H1 (cell line): ENCODE data around the gene NPSR1. TPM values are rescaled to one million over a fixed set of nuclear protein-coding genes. Genes with fewer than 3 reads are reported as not detected.

Source experiments
- CTCF ChIA-PET: fragments of 300-600 bp; sonication (Branson Sonifier 250); formaldehyde crosslinking; loops from one replicate; lab custom pipeline; 2021; ENCODE audit not compliant: partially characterized antibody; lab: Charles Lee
- POLR2A ChIA-PET: fragments of 300-600 bp; sonication (Branson Sonifier 250); formaldehyde crosslinking; loops from one replicate; lab custom pipeline; 2021; ENCODE audit warnings: inconsistent platforms; ENCODE audit not compliant: partially characterized antibody; lab: Charles Lee
- DNase-seq, 2 experiments: peaks; one replicate each; pipeline versions ENCODE4 v3.0.0 to v3.0.0-alpha.2; 2010 to 2022; ENCODE audit warnings: low spot score in 2 of 2, low read depth in 1 of 2, mixed read lengths in 1 of 2
- FAIRE-seq: peaks from 2 replicates; lab custom pipeline; 2011; peaks lifted over from hg19 to GRCh38; lab: Jason Lieb, UNC
- H2AFZ ChIP-seq: 2 replicates; pipeline ENCODE4 v1.8.1; 2012; ENCODE audit warnings: low read length, inconsistent platforms
- H2AK5ac ChIP-seq: 2 replicates; pipeline ENCODE4 v1.6.1; 2013; ENCODE audit warnings: low read depth, low read length
- H2BK120ac ChIP-seq: replicated peaks from 2 replicates; pipeline ENCODE3; 2013; ENCODE audit warnings: low read depth, low read length, inconsistent platforms
- H2BK12ac ChIP-seq: 2 replicates; pipeline ENCODE4 v1.6.1; 2013; ENCODE audit warnings: low read depth, low read length
- H2BK15ac ChIP-seq: 2 replicates; pipeline ENCODE4 v1.6.1; 2013; ENCODE audit warnings: low read length
- H2BK20ac ChIP-seq: 2 replicates; pipeline ENCODE4 v1.6.1; 2013; ENCODE audit warnings: low read length
- H2BK5ac ChIP-seq: 2 replicates; pipeline ENCODE4 v1.6.1; 2013; ENCODE audit warnings: low read depth, low read length
- H3K14ac ChIP-seq: 2 replicates; pipeline ENCODE4 v1.6.1; 2013; ENCODE audit warnings: inconsistent platforms; ENCODE audit not compliant: insufficient read length
- H3K18ac ChIP-seq: 2 replicates; pipeline ENCODE4 v1.6.1; 2013; ENCODE audit warnings: low read length; ENCODE audit errors: extremely low read depth
- H3K23ac ChIP-seq: 2 replicates; pipeline ENCODE4 v1.6.1; 2013; ENCODE audit warnings: inconsistent platforms; ENCODE audit not compliant: insufficient read length
- H3K23me2 ChIP-seq: 2 replicates; pipeline ENCODE4 v1.6.1; 2013; ENCODE audit warnings: low read depth, low read length
- H3K27ac ChIP-seq: 2 replicates; pipeline ENCODE4 v1.6.1; 2011; ENCODE audit warnings: low read depth, low read length, inconsistent platforms
- H3K27me3 ChIP-seq, 4 experiments: replicated peaks in 1 of 4; 1 replicate in 1 of 4; 2 replicates in 3 of 4; pipeline versions ENCODE4 v1.6.1 to v1.8.1; 2011 to 2013; ENCODE audit warnings: low read length in 3 of 4, mild to moderate bottlenecking in 3 of 4, inconsistent platforms in 2 of 4, mixed read lengths in 2 of 4, moderate library complexity in 1 of 4; ENCODE audit not compliant: control insufficient read depth in 3 of 4, insufficient read depth in 3 of 4; ENCODE audit errors: extremely low read depth in 1 of 4
- H3K36me3 ChIP-seq, 4 experiments: 2 replicates each; pipeline versions ENCODE4 v1.6.1 to v1.8.1; 2011 to 2013; ENCODE audit warnings: mild to moderate bottlenecking in 4 of 4, low read length in 3 of 4, moderate library complexity in 2 of 4, control low read depth in 1 of 4, inconsistent platforms in 1 of 4; ENCODE audit not compliant: insufficient read depth in 4 of 4, control insufficient read depth in 2 of 4
- H3K4ac ChIP-seq: replicated peaks from 2 replicates; pipeline ENCODE3; 2013; ENCODE audit warnings: low read length, low read depth, mixed read lengths, inconsistent platforms; ENCODE audit not compliant: insufficient read length
- H3K4me1 ChIP-seq, 4 experiments: replicated peaks in 1 of 4; 1 replicate in 1 of 4; 2 replicates in 3 of 4; pipeline versions ENCODE4 v1.6.1 to v1.8.1; 2011 to 2013; ENCODE audit warnings: low read length in 3 of 4, inconsistent platforms in 2 of 4, mixed read lengths in 1 of 4; ENCODE audit not compliant: insufficient read depth in 4 of 4, control insufficient read depth in 3 of 4
- H3K4me2 ChIP-seq, 2 experiments: 2 replicates each; pipeline versions ENCODE4 v1.6.1 to v1.8.1; 2011 to 2013; ENCODE audit warnings: low read depth in 2 of 2, low read length in 2 of 2, control low read depth in 1 of 2, inconsistent platforms in 1 of 2, mild to moderate bottlenecking in 1 of 2; ENCODE audit not compliant: insufficient read depth in 1 of 2
- H3K4me3 ChIP-seq, 4 experiments: fragments of 200-600, 300-600 bp in 1 of 4; sonication (generic), shearing (Covaris generic), sonication (Bioruptor Twin) in 1 of 4; 2 replicates each; pipeline versions ENCODE4 v1.5.1 to v1.8.1; 2011 to 2016; ENCODE audit warnings: low read length in 4 of 4, low read depth in 3 of 4, control low read depth in 2 of 4, inconsistent platforms in 2 of 4, mild to moderate bottlenecking in 2 of 4, mixed read lengths in 1 of 4, moderate library complexity in 1 of 4; ENCODE audit not compliant: insufficient read depth in 2 of 4; ENCODE audit errors: extremely low read depth in 1 of 4
- H3K56ac ChIP-seq: replicated peaks from 2 replicates; pipeline ENCODE3; 2013; ENCODE audit warnings: low read depth, mild to moderate bottlenecking, mixed read lengths, low read length, inconsistent platforms; ENCODE audit not compliant: insufficient read length
- H3K79me1 ChIP-seq: 2 replicates; pipeline ENCODE4 v1.6.1; 2013; ENCODE audit warnings: low read depth, low read length, control low read depth
- H3K79me2 ChIP-seq, 2 experiments: 2 replicates each; pipeline versions ENCODE4 v1.6.1 to v1.8.1; 2012 to 2013; ENCODE audit warnings: low read length in 2 of 2, mild to moderate bottlenecking in 2 of 2, inconsistent platforms in 1 of 2; ENCODE audit not compliant: insufficient read depth in 2 of 2, control insufficient read depth in 1 of 2
- H3K9ac ChIP-seq, 4 experiments: replicated peaks in 1 of 4; 1 replicate in 1 of 4; 2 replicates in 3 of 4; pipeline versions ENCODE4 v1.6.1 to v1.8.1; 2011 to 2013; ENCODE audit warnings: low read depth in 3 of 4, low read length in 3 of 4, control low read depth in 2 of 4, mild to moderate bottlenecking in 2 of 4, moderate library complexity in 2 of 4, inconsistent platforms in 1 of 4; ENCODE audit errors: extremely low read depth in 1 of 4
- H3K9me3 ChIP-seq, 2 experiments: 2 replicates each; pipeline versions ENCODE4 v1.6.1 to v1.8.1; 2012 to 2013; ENCODE audit warnings: mild to moderate bottlenecking in 2 of 2, moderate library complexity in 2 of 2, control low read depth in 1 of 2, inconsistent platforms in 1 of 2, low read depth in 1 of 2, low read length in 1 of 2, mixed read lengths in 1 of 2; ENCODE audit not compliant: insufficient read depth in 2 of 2
- H4K20me1 ChIP-seq, 2 experiments: replicated peaks in 1 of 2; 2 replicates each; pipeline versions ENCODE3 to v1.8.1; 2011 to 2013; ENCODE audit warnings: inconsistent platforms in 2 of 2, low read length in 2 of 2, mild to moderate bottlenecking in 1 of 2; ENCODE audit not compliant: insufficient read depth in 2 of 2, control insufficient read depth in 1 of 2
- H4K5ac ChIP-seq: 2 replicates; pipeline ENCODE4 v1.6.1; 2013; ENCODE audit warnings: low read length, low read depth, mixed read lengths, inconsistent platforms; ENCODE audit not compliant: insufficient read length
- H4K8ac ChIP-seq: 2 replicates; pipeline ENCODE4 v1.8.0; 2013; ENCODE audit warnings: mild to moderate bottlenecking, moderate library complexity, low read length, inconsistent platforms; ENCODE audit not compliant: insufficient read depth; ENCODE audit errors: extremely low read depth
- H4K91ac ChIP-seq: replicated peaks from 2 replicates; pipeline ENCODE3; 2013; ENCODE audit warnings: low read length, mixed read lengths, inconsistent platforms; ENCODE audit not compliant: insufficient read length
- KDM1A ChIP-seq: fragments of 200-600, 300-600 bp; sonication (generic); IDR thresholded peaks from 2 replicates; pipeline ENCODE4 v1.7.1; 2016; ENCODE audit warnings: mild to moderate bottlenecking, low read length, borderline replicate concordance
- KDM4A ChIP-seq: IDR thresholded peaks from one replicate; pipeline ENCODE4 v1.7.1; 2012; ENCODE audit warnings: low read depth, mild to moderate bottlenecking, moderate library complexity, low read length, inconsistent platforms; ENCODE audit not compliant: severe bottlenecking
- KDM5A ChIP-seq: fragments of 200-600 bp; IDR thresholded peaks from 2 replicates; pipeline ENCODE4 v1.7.1; 2012; ENCODE audit warnings: mild to moderate bottlenecking, low read length, inconsistent platforms, mixed read lengths
- NANOG ChIP-seq: IDR thresholded peaks from 2 replicates; pipeline ENCODE4 v1.6.1; 2011; ENCODE audit warnings: low read length, low read depth, mild to moderate bottlenecking, inconsistent platforms; ENCODE audit not compliant: insufficient read depth, poor library complexity, severe bottlenecking
- POLR2A ChIP-seq, 2 experiments: IDR thresholded peaks; 1 replicate in 1 of 2; 2 replicates in 1 of 2; pipeline ENCODE4 v1.6.1; 2011; ENCODE audit warnings: low read depth in 2 of 2, low read length in 2 of 2, mild to moderate bottlenecking in 2 of 2; ENCODE audit errors: control extremely low read depth in 1 of 2
- RBBP5 ChIP-seq: IDR thresholded peaks from 2 replicates; pipeline ENCODE4 v1.7.1; 2012; ENCODE audit warnings: low read depth, mild to moderate bottlenecking, inconsistent platforms, low read length, moderate library complexity, borderline replicate concordance
- RNF2 ChIP-seq: fragments of 200-900, 300-1000 bp; sonication (generic); IDR thresholded peaks from 2 replicates; pipeline ENCODE4 v1.7.1; 2016; ENCODE audit warnings: borderline replicate concordance, low read depth, mild to moderate bottlenecking, antibody characterized with exemption, low read length; ENCODE audit not compliant: poor library complexity, severe bottlenecking; ENCODE audit errors: missing control alignments
- SP1 ChIP-seq: IDR thresholded peaks from 2 replicates; pipeline ENCODE4 v1.6.1; 2011; ENCODE audit warnings: low read depth, low read length
- TAF7 ChIP-seq: optimal IDR thresholded peaks from 2 replicates; pipeline ENCODE3; 2011; ENCODE audit warnings: low read depth, mild to moderate bottlenecking, inconsistent platforms, low read length, moderate library complexity, borderline replicate concordance
- TBP ChIP-seq: IDR thresholded peaks from 2 replicates; pipeline ENCODE4 v1.6.1; 2011; ENCODE audit warnings: low read depth, low read length, improper control_type of control experiment
- ZNF274 ChIP-seq: IDR thresholded peaks from 2 replicates; pipeline ENCODE4 v1.7.0; 2012; ENCODE audit warnings: low read length, borderline replicate concordance; ENCODE audit errors: extremely low read depth
- WGBS, 2 experiments: shearing (Covaris generic) in 1 of 2; methylation state at CpG; one replicate each; pipeline versions ENCODE4 v1.1.6 to v1.1.7; 2013 to 2015; ENCODE audit warnings: low lambda C conversion rate in 2 of 2, mixed read lengths in 2 of 2, inconsistent platforms in 1 of 2, low coverage in 1 of 2, missing lambda C conversion rate in 1 of 2; ENCODE audit not compliant: insufficient replicate concordance in 2 of 2, insufficient coverage in 1 of 2, insufficient read length in 1 of 2; ENCODE audit errors: extremely low coverage in 1 of 2, missing lambda C conversion rate in 1 of 2; 5-methylcytosine and 5-hydroxymethylcytosine counted together
- polyA plus RNA-seq, 7 experiments: library from polyadenylated mRNA; depleted of rRNA in 3 of 7; stranded (reverse) in 5 of 7; unstranded in 2 of 7; fragments of >200 nt in 5 of 7; fragments of 200-250 nt in 2 of 7; gene quantifications; 1 replicate in 5 of 7; 2 replicates in 1 of 7; 4 replicates in 1 of 7; pipeline versions ENCODE4 v1.2.1 to v1.2.3, GENCODE V29; 2011 to 2013; ENCODE audit warnings: missing spikeins in 2 of 7, mixed read lengths in 2 of 7
- total RNA-seq: library from RNA; stranded (reverse); fragmentation: NEBNext Ultra II Directional; extraction: Animal tissue kit (Norgen Biotek cat#: 25700); gene quantifications from 2 replicates; pipeline ENCODE4 v1.2.1, GENCODE V29; 2021
- TF ChIP-seq, protein P1 (sequence below): IDR thresholded peaks from 2 replicates; pipeline ENCODE4 v1.6.1; 2011; ENCODE audit warnings: low read length, improper control_type of control experiment

Gene NPSR1
- total and polyA plus RNA-seq, 2 of the 8 experiments (the other 6 are each of a cell fraction or from before 2014, with no cell fraction given), result not detected

DNA sequence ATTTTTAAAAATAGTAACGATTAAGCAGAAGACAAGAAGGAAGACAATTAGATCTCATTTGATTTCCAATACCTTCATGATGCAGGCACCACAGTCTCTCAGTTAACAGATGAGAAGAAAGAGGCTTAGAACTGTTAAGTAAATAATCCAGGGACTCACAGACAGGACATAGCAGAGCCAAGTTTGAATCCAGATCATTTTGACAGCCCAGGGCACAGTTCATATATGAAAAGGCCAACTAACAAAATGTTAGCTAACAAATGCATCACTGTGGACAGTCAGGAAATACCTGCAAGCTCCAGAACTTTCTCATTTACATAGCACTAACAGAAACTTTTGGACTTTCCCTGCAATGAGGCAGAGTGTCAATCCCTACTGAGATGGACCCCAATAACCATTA is 4.2 kb upstream of the NPSR1 start:
- no peaks in the 10 kb centered on the region for H3K36me3 ChIP-seq
- no peak overlapping the region for H2AK5ac ChIP-seq
- no peak overlapping the region for H3K56ac ChIP-seq
- no peak overlapping the region for H2BK20ac ChIP-seq
- H4K20me1 ChIP-seq, result no peaks in the 10 kb centered on the region
- H3K4me1 ChIP-seq, result peaks cover 0 to 3% (median 1%) of the 10 kb centered on the region in 4 experiments; a peak in 4 of 7 replicates
- no peak overlapping the region for H3K4ac ChIP-seq
- 80% methylated on average over 1 of the region's 1 CpG; no CpG with 5 or more reads in 1 of the 2 experiments for WGBS, 2 experiments
- no peaks in the 10 kb centered on the region for H3K79me1 ChIP-seq
- no peak overlapping the region for H3K18ac ChIP-seq
- FAIRE-seq (no peak), DNase-seq (no peak)
- no peaks in the 10 kb centered on the region; the same call in 1 of the 2 replicates for H3K23me2 ChIP-seq
- H2BK120ac ChIP-seq, result no peak overlapping the region
- H3K27ac ChIP-seq, result no peak overlapping the region
- H3K4me2 ChIP-seq, result no peak overlapping the region
- H3K79me2 ChIP-seq, result no peaks in the 10 kb centered on the region
- H3K27me3 ChIP-seq, result 0 out of 7 replicates have a peak, but pooled peaks cover 0 to 5% (median 0%) of the 10 kb centered on the region in 4 experiments
- ChIA-PET POLR2A (no interaction called here), CTCF (interaction anchor here (0.7 kb wide), 1 partner anchor 10 kb away, joined by 3 read pairs; no protein-coding TSS in a partner anchor)
- no peak overlapping the region for H4K8ac ChIP-seq
- no peak overlapping the region for H2BK5ac ChIP-seq
- no peak overlapping the region for H2AFZ ChIP-seq
- H4K91ac ChIP-seq, result no peak overlapping the region
- H4K5ac ChIP-seq, result no peak overlapping the region
- no peak overlapping the region for H3K9ac ChIP-seq
- no peak overlapping the region for H2BK12ac ChIP-seq
- no peak overlapping the region for H3K4me3 ChIP-seq
- H2BK15ac ChIP-seq, result no peak overlapping the region
- no peak overlapping the region for H3K23ac ChIP-seq
- no peak overlapping the region for H3K14ac ChIP-seq
- H3K9me3 ChIP-seq, result peaks cover 0 to 2% of the 10 kb centered on the region in 2 experiments; a peak in 1 of 4 replicates
- TF ChIP-seq KDM5A (no peak), TBP (no peak), KDM4A (no peak), SP1 (no peak), RNF2 (no peak), KDM1A (no peak), RBBP5 (no peak), POLR2A (IDR thresholded peaks at IDR 0.05; ENCODE audit: control extremely low read depth in 1 of 2, low read depth in 2 of 2, low read length in 2 of 2) (no peak), NANOG (no peak), ZNF274 (no peak), TAF7 (no peak)
- TF ChIP-seq, protein P1, sequence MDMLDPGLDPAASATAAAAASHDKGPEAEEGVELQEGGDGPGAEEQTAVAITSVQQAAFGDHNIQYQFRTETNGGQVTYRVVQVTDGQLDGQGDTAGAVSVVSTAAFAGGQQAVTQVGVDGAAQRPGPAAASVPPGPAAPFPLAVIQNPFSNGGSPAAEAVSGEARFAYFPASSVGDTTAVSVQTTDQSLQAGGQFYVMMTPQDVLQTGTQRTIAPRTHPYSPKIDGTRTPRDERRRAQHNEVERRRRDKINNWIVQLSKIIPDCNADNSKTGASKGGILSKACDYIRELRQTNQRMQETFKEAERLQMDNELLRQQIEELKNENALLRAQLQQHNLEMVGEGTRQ, result no peak
